NCI-H446 (cell line): Measurements from ENCODE around the gene GDF9.

Experiments
- DNase-seq, 2 experiments: peaks; one replicate each; lab custom pipeline; 2025; lab: John Stamatoyannopoulos, UW

The GDF9 gene

DNA sequence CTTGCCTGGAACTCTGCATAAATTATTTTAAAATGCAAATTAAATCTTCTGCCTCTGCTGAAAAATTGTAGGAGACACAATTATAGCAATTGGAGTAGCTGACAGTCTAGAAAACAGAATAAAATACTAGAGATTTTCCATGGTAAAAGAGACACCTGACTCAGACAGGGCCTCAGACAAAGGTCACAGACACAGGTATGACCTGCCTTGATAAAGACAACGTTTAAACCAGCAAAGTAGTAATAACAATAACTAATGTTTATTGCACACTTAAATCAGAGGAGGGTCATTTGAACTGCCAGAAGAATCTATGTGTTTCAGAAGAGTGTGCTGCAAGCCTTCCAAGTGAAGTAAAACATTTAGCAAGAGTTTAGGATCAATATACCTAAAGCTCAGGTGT, 49.3 kb downstream of the GDF9 start:
- no peak for DNase-seq

DNA sequence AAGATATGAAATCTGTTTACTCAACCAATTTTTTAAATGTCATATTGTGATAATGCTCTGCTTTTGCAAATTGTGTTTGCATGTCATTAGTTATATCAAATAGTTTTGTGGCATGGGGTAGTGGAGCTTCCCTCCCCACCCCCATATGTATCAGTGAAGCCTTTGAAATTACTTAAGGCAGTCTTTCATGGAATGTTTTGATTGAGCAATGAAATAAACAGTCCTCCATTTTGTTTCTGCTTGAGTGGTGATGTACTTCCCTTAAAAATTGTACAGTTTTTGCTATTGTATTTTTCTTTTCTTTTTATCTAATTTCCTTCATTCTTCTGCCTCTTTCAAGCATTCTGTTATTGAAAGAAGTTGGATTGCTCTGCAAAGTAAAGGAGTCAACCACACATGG, 49.7 kb downstream of the GDF9 start:
- DNase-seq = no peak

DNA sequence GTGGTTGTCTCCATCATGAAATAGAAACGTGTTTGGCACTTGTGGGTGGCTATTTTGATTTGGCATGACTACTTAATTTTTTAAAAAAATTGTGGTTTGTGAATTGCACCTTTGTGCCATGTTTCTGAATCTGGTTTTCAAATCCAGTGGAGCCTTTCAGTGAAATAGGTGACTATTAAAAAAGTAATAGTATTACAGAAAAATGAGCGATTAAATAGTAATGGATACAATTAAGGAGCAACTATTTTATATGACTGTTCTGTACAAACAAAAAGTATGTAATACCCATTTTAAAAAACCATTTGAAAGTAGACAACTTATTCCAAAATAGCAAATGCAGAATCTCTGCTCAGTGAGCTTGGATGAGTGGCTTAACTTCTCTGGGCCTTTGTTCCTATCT, 50.2 kb downstream of the GDF9 start:
- DNase-seq = no peak

DNA sequence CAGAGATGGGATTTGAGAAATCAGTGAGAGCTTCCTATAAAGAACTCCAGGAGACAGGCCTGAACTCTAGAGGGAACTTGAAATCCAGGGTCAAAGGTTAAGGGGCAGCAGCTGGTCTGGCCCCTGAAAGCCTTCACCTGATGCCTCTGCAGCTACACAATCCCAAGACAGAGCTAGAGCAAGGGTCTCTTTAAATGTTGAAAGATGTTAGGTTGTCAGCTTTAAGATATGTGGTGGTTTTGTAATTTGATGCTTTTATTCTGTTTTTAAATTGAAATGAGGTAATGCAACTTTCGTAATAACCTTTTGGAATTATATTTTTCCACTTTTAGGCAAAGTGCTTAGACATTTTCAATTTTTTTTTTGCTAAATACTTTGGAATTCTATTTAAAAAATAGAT, 50.8 kb downstream of the GDF9 start:
- no peak for DNase-seq

DNA sequence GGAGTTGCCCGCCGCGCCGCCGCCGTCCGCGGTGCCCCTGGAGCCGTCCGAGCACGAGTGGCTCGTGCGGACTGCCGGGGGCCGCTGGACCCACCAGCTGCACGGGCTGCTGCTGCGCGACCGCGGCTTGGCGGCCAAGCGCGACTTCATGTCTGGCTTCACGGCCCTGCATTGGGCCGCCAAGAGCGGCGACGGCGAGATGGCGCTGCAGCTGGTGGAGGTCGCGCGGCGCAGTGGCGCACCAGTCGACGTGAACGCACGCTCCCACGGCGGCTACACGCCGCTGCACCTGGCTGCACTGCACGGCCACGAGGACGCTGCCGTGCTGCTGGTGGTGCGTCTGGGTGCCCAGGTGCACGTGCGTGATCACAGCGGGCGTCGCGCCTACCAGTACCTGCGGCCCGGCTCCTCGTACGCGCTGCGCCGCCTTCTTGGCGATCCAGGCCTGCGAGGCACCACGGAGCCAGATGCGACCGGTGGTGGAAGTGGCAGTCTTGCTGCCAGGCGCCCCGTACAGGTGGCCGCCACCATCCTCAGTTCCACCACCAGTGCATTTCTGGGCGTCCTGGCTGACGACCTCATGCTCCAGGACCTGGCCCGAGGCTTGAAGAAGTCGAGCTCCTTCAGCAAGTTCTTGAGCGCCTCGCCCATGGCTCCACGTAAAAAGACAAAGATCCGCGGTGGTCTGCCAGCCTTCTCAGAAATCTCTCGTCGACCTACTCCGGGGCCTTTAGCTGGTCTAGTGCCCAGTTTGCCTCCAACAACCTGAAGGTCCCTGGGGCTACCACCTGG, 51.6 kb downstream of the GDF9 start:
- DNase-seq = no peak

DNA sequence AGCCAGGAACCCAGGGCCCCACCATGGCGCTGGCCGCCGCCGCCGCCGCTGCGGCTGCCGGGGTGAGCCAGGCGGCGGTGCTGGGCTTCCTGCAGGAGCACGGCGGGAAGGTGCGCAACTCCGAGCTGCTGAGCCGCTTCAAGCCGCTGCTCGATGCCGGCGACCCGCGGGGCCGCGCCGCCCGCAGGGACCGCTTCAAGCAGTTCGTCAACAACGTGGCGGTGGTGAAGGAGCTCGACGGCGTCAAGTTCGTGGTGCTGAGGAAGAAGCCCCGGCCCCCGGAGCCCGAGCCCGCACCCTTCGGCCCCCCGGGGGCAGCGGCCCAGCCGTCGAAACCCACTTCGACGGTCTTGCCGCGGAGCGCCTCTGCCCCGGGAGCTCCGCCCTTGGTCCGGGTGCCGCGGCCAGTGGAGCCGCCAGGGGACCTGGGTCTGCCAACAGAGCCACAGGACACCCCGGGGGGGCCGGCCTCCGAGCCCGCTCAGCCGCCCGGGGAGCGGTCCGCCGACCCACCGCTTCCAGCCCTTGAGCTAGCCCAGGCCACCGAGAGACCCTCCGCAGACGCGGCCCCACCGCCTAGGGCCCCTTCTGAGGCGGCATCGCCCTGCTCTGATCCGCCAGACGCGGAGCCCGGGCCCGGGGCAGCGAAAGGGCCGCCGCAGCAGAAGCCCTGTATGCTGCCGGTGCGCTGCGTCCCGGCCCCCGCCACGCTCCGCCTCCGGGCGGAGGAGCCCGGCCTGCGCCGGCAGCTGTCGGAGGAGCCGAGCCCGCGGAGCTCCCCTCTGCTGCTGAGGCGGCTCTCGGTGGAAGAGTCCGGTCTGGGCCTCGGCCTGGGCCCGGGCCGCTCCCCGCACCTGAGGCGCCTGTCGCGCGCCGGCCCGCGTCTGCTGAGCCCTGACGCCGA, 52.4 kb downstream of the GDF9 start:
- no peak for DNase-seq

DNA sequence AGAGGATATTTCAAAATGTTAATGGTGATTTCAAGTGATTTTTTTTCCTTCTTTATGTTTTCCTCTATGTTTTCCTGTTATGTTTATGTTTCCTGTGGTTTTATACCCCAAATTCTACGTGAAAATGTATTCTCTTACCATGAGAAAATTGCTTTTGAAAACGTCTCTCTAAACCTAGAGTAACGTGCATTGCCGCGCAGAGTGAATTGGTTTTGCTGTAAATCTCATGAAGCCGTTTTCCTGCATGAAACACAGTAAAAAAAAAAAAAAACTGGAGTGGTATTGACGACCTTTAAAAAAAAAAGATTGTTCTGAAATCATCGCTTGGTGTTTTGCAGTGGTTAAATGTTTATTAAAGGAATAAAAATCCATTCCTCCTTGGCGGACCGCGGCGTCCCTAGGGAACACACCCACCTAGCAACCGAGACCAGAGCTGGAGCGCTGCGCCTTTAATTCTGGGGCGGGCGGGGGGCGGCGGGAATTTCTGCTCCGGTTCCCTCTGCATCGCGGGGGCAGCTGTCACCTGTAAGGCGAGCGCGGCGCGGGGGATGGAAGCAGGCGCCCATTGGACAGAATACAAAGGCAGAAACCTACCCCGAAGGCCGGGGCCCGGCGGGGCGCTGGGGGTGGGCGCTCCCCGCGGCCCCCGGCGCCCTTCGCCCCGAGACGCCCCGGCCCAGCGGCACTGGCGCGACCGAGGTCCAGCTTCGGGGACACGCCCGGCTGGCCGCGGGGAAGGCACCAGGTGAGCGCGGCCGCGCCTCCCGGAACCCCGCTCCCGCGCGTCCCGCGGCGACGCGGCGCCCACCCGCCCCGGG, 53.3 kb downstream of the GDF9 start, which contains the start of gene SOWAHA:
Gene SOWAHA (plus strand): TSS at position 522 of the 818 bp plus-strand sequence. CDS start 320 bp downstream, outside the sequence.
- no peak for DNase-seq

DNA sequence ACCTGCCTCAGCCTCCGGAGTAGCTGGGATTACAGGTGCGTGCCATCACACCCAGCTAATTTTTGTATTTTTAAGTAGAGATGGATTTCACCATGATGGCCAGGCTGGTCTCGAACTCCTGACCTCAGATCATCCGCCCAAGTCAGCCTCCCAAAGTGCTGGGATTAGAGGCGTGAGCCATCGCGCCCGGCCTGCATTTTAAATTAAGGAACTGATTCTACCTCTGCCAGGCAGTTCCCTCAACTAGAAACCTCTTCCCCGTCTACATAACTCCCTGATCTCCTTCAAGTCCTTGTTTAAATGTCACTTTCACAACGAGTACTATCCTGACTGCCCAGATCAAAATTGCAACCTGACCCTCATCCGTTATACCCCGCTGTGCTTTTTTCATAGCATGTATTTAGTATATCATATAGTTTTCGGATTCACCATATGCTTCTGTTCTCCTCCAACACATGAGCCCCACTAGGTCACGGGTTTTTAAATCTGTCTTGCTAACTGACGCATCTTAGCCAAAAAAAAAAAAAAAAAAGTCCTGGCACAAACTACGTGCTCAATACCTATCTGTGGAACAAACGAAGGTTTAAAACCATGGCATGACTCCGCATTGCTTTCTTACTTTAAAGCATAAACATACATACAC, 54.0 kb downstream of the GDF9 start:
- no peak for DNase-seq
